ENCODE results near the gene EPAS1. TPM values are rescaled to one million over a fixed set of nuclear protein-coding genes. Genes with fewer than 3 reads are reported as not detected.

EPAS1 gene
- total and polyA plus RNA-seq, 2 of the 8 experiments (the other 6 are each of a cell fraction or from before 2014, with no cell fraction given): 2.0 to 4.9 TPM

GRCh38 chr2:46435796-46436360 lies 138.7 kb downstream of the EPAS1 start:
- no peak overlapping the region for H2BK5ac ChIP-seq (ENCODE audit: low read depth, low read length)
- 92% methylated on average over 4 of the region's 4 CpGs; no CpG with 5 or more reads in 1 of the 2 experiments for WGBS, 2 experiments (ENCODE audit: extremely low coverage in 1 of 2, insufficient coverage in 1 of 2, insufficient read length in 1 of 2, insufficient replicate concordance in 2 of 2, low coverage in 1 of 2, low lambda C conversion rate in 2 of 2, missing lambda C conversion rate in 1 of 2)
- H3K18ac ChIP-seq (ENCODE audit: extremely low read depth, low read length): no peak overlapping the region
- no peak overlapping the region for H3K4me3 ChIP-seq (ENCODE audit: extremely low read depth in 1 of 4, insufficient read depth in 2 of 4, low read depth in 3 of 4, low read length in 4 of 4)
- H2BK20ac ChIP-seq (ENCODE audit: low read length): no peak overlapping the region; the same call in 1 of the 2 replicates
- H4K20me1 ChIP-seq (replicated peaks in 1 of 2; ENCODE audit: control insufficient read depth in 1 of 2, insufficient read depth in 2 of 2, low read length in 2 of 2): no peaks in the 10 kb centered on the region
- no peak overlapping the region for H4K8ac ChIP-seq (ENCODE audit: extremely low read depth, insufficient read depth, low read length)
- H3K9me3 ChIP-seq (ENCODE audit: insufficient read depth in 2 of 2, low read depth in 1 of 2, low read length in 1 of 2): no peaks in the 10 kb centered on the region
- no peak overlapping the region for H2BK120ac ChIP-seq (replicated peaks; ENCODE audit: low read depth, low read length)
- TF ChIP-seq BACH1 (IDR thresholded peaks at IDR 0.05; ENCODE audit: low read length) (no peak), POLR2A (IDR thresholded peaks at IDR 0.05; ENCODE audit: control extremely low read depth in 1 of 2, low read depth in 2 of 2, low read length in 2 of 2) (no peak)
- no peak overlapping the region for H3K9ac ChIP-seq (replicated peaks in 1 of 4; ENCODE audit: extremely low read depth in 1 of 4, low read depth in 3 of 4, low read length in 3 of 4)
- no peak overlapping the region for H2AFZ ChIP-seq (ENCODE audit: low read length)
- H4K91ac ChIP-seq (replicated peaks; ENCODE audit: insufficient read length, low read length): no peak overlapping the region
- no peak overlapping the region for H3K23ac ChIP-seq (ENCODE audit: insufficient read length)
- no peak overlapping the region for H2BK15ac ChIP-seq (ENCODE audit: low read length)
- no peaks in the 10 kb centered on the region for H3K79me2 ChIP-seq (ENCODE audit: control insufficient read depth in 1 of 2, insufficient read depth in 2 of 2, low read length in 2 of 2)
- H2AK5ac ChIP-seq (ENCODE audit: low read depth, low read length): 0 out of 2 replicates have a peak overlapping the region, but pooled peaks have one; percentile 17
- no peak overlapping the region for H3K4me2 ChIP-seq (ENCODE audit: insufficient read depth in 1 of 2, low read depth in 2 of 2, low read length in 2 of 2)
- FAIRE-seq (no peak), DNase-seq (ENCODE audit: low read depth in 1 of 2, low spot score in 2 of 2) (no peak)
- H3K4ac ChIP-seq (replicated peaks; ENCODE audit: insufficient read length, low read depth, low read length): no peak overlapping the region
- H2BK12ac ChIP-seq (ENCODE audit: low read depth, low read length): no peak overlapping the region
- ChIA-PET CTCF (ENCODE audit: partially characterized antibody) (interaction anchor here (0.6 to 1.3 kb wide), 5 partner anchors 21 to 365 kb away, joined by 3 to 4 read pairs (median 3); no protein-coding TSS in a partner anchor), POLR2A (ENCODE audit: partially characterized antibody) (no interaction called here)
- no peak overlapping the region for H3K14ac ChIP-seq (ENCODE audit: insufficient read length)
- H3K36me3 ChIP-seq (ENCODE audit: control insufficient read depth in 2 of 4, insufficient read depth in 4 of 4, low read length in 3 of 4): no peaks in the 10 kb centered on the region
- H3K56ac ChIP-seq (replicated peaks; ENCODE audit: insufficient read length, low read depth, low read length): no peak overlapping the region
- no peaks in the 10 kb centered on the region for H3K27me3 ChIP-seq (replicated peaks in 1 of 4; ENCODE audit: control insufficient read depth in 3 of 4, extremely low read depth in 1 of 4, insufficient read depth in 3 of 4, low read length in 3 of 4)
- H3K4me1 ChIP-seq (replicated peaks in 1 of 4; ENCODE audit: control insufficient read depth in 3 of 4, insufficient read depth in 4 of 4, low read length in 3 of 4): peaks cover 0 to 6% (median 5%) of the 10 kb centered on the region in 4 experiments; a peak in 4 of 7 replicates
- H3K27ac ChIP-seq (ENCODE audit: low read depth, low read length): no peak overlapping the region
- H4K5ac ChIP-seq (ENCODE audit: insufficient read length, low read depth, low read length): no peak overlapping the region
- H3K23me2 ChIP-seq (ENCODE audit: low read depth, low read length): no peaks in the 10 kb centered on the region
- H3K79me1 ChIP-seq (ENCODE audit: low read depth, low read length): no peaks in the 10 kb centered on the region

Small RNA genes within 50 kb of the gene (small RNA-seq; reads per million reads assigned to genes)
- gene RF00017 (ENCODE audit: insufficient read depth): not detected

Other genes starting within 250 kb of the EPAS1 start
- not detected in 2 replicates for gene TMEM247, start 182.2 kb downstream of the EPAS1 start, total RNA-seq (2021; fragmentation: NEBNext Ultra II Directional; extraction: Animal tissue kit (Norgen Biotek cat#: 25700))
- gene TMEM247, start 182.2 kb downstream of the EPAS1 start, polyA plus RNA-seq (2011; rRNA removed): not detected in 2 replicates
- gene RHOQ, start 245.1 kb downstream of the EPAS1 start, total RNA-seq (2021; fragmentation: NEBNext Ultra II Directional; extraction: Animal tissue kit (Norgen Biotek cat#: 25700)): 37.8 and 47.0 TPM in 2 replicates
- gene RHOQ, start 245.1 kb downstream of the EPAS1 start, polyA plus RNA-seq (2011; rRNA removed): 32.6 TPM in 2 replicates
- gene ATP6V1E2, start 245.2 kb downstream of the EPAS1 start, total RNA-seq (2021; fragmentation: NEBNext Ultra II Directional; extraction: Animal tissue kit (Norgen Biotek cat#: 25700)): 11.1 and 11.7 TPM in 2 replicates
- gene ATP6V1E2, start 245.2 kb downstream of the EPAS1 start, polyA plus RNA-seq (2011; rRNA removed): 4.3 and 6.0 TPM in 2 replicates